ENCODE data around the gene ADAMTSL2. TPM values are rescaled to one million over a fixed set of nuclear protein-coding genes. Genes with fewer than 3 reads are reported as not detected.

Gene ADAMTSL2
- total and polyA plus RNA-seq, 9 donors = 0.27 to 18.5 (median 1.9) TPM

DNA sequence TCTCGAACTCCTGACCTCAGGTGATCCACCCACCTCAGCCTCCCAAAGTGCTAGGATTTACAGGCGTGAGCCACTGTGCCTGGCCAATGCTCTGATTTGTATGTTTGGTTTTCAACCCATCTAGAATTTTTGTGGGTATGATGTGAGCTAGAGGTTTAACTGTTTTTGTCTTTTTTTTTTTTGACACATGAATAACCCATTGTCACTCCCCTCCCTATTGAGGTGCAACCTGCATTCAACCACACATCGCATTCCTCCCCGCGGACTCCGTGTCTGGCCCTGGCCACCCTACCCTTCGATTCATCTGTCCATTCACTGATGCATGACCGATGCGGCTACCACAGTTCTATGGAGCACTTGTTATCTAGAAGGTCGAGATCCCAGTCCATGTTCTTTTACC, 84.2 kb downstream of the ADAMTSL2 start:
- Histone ChIP-seq H3K4me1 (ENCODE audit: insufficient read depth) (no peaks in the 10 kb centered on the region), H3K27me3 (no peaks in the 10 kb centered on the region), H3K4me3 (no peak overlapping the region), H3K27ac (no peak overlapping the region), H3K9me3 (no peaks in the 10 kb centered on the region), H3K36me3 (no peaks in the 10 kb centered on the region)
- intact Hi-C loops (cut with DNase I) = no loop called here
- no peak for DNase-seq
- no peak for TF ChIP-seq EP300 (IDR thresholded peaks at IDR 0.05)
- no peak for TF ChIP-seq CTCF (IDR thresholded peaks at IDR 0.05)
- TF ChIP-seq POLR2A (IDR thresholded peaks at IDR 0.05) = no peak
- 79 to 88% (median 81%) methylated on average over 10 of the region's 10 CpGs for WGBS, 3 donors

DNA sequence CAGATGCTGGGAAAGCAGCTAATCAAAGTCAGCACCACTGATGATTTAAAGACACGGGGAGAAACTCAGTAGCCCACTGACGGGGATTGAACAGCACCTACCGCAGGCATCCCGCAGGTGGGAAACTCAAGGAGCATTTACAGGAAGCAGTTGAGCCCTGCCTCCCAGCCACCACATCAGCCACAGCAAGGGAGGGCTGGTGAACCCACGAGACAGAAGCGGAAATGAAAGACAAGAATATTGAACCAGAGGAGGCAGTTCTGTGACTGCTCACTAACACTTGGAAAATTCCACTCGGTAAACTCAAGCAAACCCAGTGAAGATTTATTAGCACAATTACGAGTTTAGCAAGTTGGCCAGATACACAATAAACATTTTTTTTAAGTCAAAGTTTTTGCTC, 85.3 kb downstream of the ADAMTSL2 start:
- intact Hi-C loops (cut with DNase I) = no loop called here
- WGBS, 3 donors = 11 to 20% (median 14%) methylated on average over 8 of the region's 8 CpGs
- no peaks in the 10 kb centered on the region for H3K36me3 ChIP-seq
- H3K4me1 ChIP-seq (ENCODE audit: insufficient read depth) = no peaks in the 10 kb centered on the region
- no peak for TF ChIP-seq EP300 (IDR thresholded peaks at IDR 0.05)
- no peak for TF ChIP-seq POLR2A (IDR thresholded peaks at IDR 0.05)
- no peak for TF ChIP-seq CTCF (IDR thresholded peaks at IDR 0.05)
- no peak overlapping the region for H3K27ac ChIP-seq
- H3K9me3 ChIP-seq = no peaks in the 10 kb centered on the region
- H3K27me3 ChIP-seq = no peaks in the 10 kb centered on the region
- no peak overlapping the region for H3K4me3 ChIP-seq
- DNase-seq = no peak

GRCh38 chr9:133621725-133622267, 87.3 kb downstream of the ADAMTSL2 start:
- intact Hi-C loops (cut with DNase I) = no loop called here
- no peaks in the 10 kb centered on the region for H3K36me3 ChIP-seq
- WGBS, 3 donors = 73 to 74% (median 74%) methylated on average over 11 of the region's 11 CpGs

GRCh38 chr9:133622555-133622954, 88.1 kb downstream of the ADAMTSL2 start:
- Histone ChIP-seq H3K27ac (no peak overlapping the region), H3K4me3 (no peak overlapping the region), H3K36me3 (no peaks in the 10 kb centered on the region), H3K4me1 (ENCODE audit: insufficient read depth) (no peaks in the 10 kb centered on the region), H3K27me3 (no peaks in the 10 kb centered on the region), H3K9me3 (peaks cover 0 to 8% of the 10 kb centered on the region in 2 donors)
- intact Hi-C loops (cut with DNase I) = no loop called here
- 58 to 66% (median 60%) methylated on average over 4 to 5 of the region's 5 CpGs for WGBS, 3 donors
- DNase-seq = no peak
- TF ChIP-seq POLR2A (IDR thresholded peaks at IDR 0.05) (no peak), CTCF (IDR thresholded peaks at IDR 0.05) (no peak), EP300 (IDR thresholded peaks at IDR 0.05) (no peak)

More at GRCh38 chr9:133621725-133622267, 87.3 kb downstream of the ADAMTSL2 start:
- DNase-seq = no peak
- no peak overlapping the region for H3K27ac ChIP-seq
- no peak for TF ChIP-seq CTCF (IDR thresholded peaks at IDR 0.05)
- no peak for TF ChIP-seq EP300 (IDR thresholded peaks at IDR 0.05)
- no peak for TF ChIP-seq POLR2A (IDR thresholded peaks at IDR 0.05)
- H3K9me3 ChIP-seq = peaks cover 0 to 8% of the 10 kb centered on the region in 2 donors
- no peaks in the 10 kb centered on the region for H3K4me1 ChIP-seq (ENCODE audit: insufficient read depth)
- no peak overlapping the region for H3K4me3 ChIP-seq
- H3K27me3 ChIP-seq = no peaks in the 10 kb centered on the region

Other genes with a start within 250 kb of the ADAMTSL2 start
- gene SURF6, start 198.5 kb upstream of the ADAMTSL2 start, total RNA-seq = 10 to 100 TPM; 13.6 to 24.9 (median 21.0) TPM
- gene SURF6, start 198.5 kb upstream of the ADAMTSL2 start, polyA plus RNA-seq = 10 to 100 TPM; 12.7 to 24.0 TPM
- 10 to 100 TPM; 20.6 to 43.8 (median 38.7) TPM for gene MED22, start 186.6 kb upstream of the ADAMTSL2 start, total RNA-seq
- 10 to 100 TPM in 1 of 2 donors, 1 to 10 TPM in 1; 8.3 to 24.5 TPM for gene MED22, start 186.6 kb upstream of the ADAMTSL2 start, polyA plus RNA-seq
- 1,000 to 10,000 TPM; 3,805 to 5,253 (median 4,187) TPM for gene RPL7A, start 186.5 kb upstream of the ADAMTSL2 start, total RNA-seq
- gene RPL7A, start 186.5 kb upstream of the ADAMTSL2 start, polyA plus RNA-seq = 1,000 to 10,000 TPM; 5,821 to 6,397 TPM
- 10 to 100 TPM; 23.5 to 44.7 (median 33.8) TPM for gene SURF1, start 178.2 kb upstream of the ADAMTSL2 start, total RNA-seq
- 10 to 100 TPM; 36.8 to 51.3 TPM for gene SURF1, start 178.2 kb upstream of the ADAMTSL2 start, polyA plus RNA-seq
- gene SURF2, start 178.2 kb upstream of the ADAMTSL2 start, total RNA-seq = 10 to 100 TPM; 13.7 to 30.4 (median 15.8) TPM
- gene SURF2, start 178.2 kb upstream of the ADAMTSL2 start, polyA plus RNA-seq = 10 to 100 TPM in 1 of 2 donors, 1 to 10 TPM in 1; 8.6 to 21.4 TPM
- gene SURF4, start 158.6 kb upstream of the ADAMTSL2 start, total RNA-seq = 100 to 1,000 TPM in 4 of 7 donors, 10 to 100 TPM in 3; 58.7 to 126 (median 107) TPM
- 100 to 1,000 TPM in 1 of 2 donors, 10 to 100 TPM in 1; 73.8 to 165 TPM for gene SURF4, start 158.6 kb upstream of the ADAMTSL2 start, polyA plus RNA-seq
- 1 to 10 TPM in 5 of 7 donors, under 1 TPM in 2; 0.48 to 1.7 (median 1.2) TPM for gene STKLD1, start 158.3 kb upstream of the ADAMTSL2 start, total RNA-seq
- gene STKLD1, start 158.3 kb upstream of the ADAMTSL2 start, polyA plus RNA-seq = 1 to 10 TPM; 1.3 to 2.3 TPM
- 10 to 100 TPM; 15.9 to 31.0 (median 21.9) TPM for gene REXO4, start 116.7 kb upstream of the ADAMTSL2 start, total RNA-seq
- 10 to 100 TPM; 17.6 to 22.3 TPM for gene REXO4, start 116.7 kb upstream of the ADAMTSL2 start, polyA plus RNA-seq
- gene ADAMTS13, start 112.3 kb upstream of the ADAMTSL2 start, total RNA-seq = 1 to 10 TPM; 1.8 to 4.2 (median 3.6) TPM
- 1 to 10 TPM in 1 of 2 donors, under 1 TPM in 1; 0.45 to 3.8 TPM for gene ADAMTS13, start 112.3 kb upstream of the ADAMTSL2 start, polyA plus RNA-seq
- 10 to 100 TPM in 6 of 7 donors, 1 to 10 TPM in 1; 8.2 to 23.4 (median 18.6) TPM for gene CACFD1, start 74.7 kb upstream of the ADAMTSL2 start, total RNA-seq
- gene CACFD1, start 74.7 kb upstream of the ADAMTSL2 start, polyA plus RNA-seq = 10 to 100 TPM in 1 of 2 donors, 1 to 10 TPM in 1; 1.6 to 16.0 TPM
- gene SLC2A6, start 55.6 kb upstream of the ADAMTSL2 start, total RNA-seq = 1 to 10 TPM in 4 of 7 donors, under 1 TPM in 3; 0.48 to 7.4 (median 1.1) TPM
- under 1 TPM; 0.37 to 0.93 TPM for gene SLC2A6, start 55.6 kb upstream of the ADAMTSL2 start, polyA plus RNA-seq
- not detected for gene MYMK, start 9.7 kb upstream of the ADAMTSL2 start, total RNA-seq
- gene MYMK, start 9.7 kb upstream of the ADAMTSL2 start, polyA plus RNA-seq = not detected
- under 1 TPM in 1 of 7 donors, not detected in 6; 0.30 TPM for gene FAM163B, start 74.7 kb downstream of the ADAMTSL2 start, total RNA-seq
- gene FAM163B, start 74.7 kb downstream of the ADAMTSL2 start, polyA plus RNA-seq = under 1 TPM in 1 of 2 donors, not detected in 1; 0.21 TPM
- not detected for gene DBH, start 101.7 kb downstream of the ADAMTSL2 start, total RNA-seq
- gene DBH, start 101.7 kb downstream of the ADAMTSL2 start, polyA plus RNA-seq = under 1 TPM in 1 of 2 donors, not detected in 1; 0.28 TPM
- gene SARDH, start 203.6 kb downstream of the ADAMTSL2 start, total RNA-seq = 10 to 100 TPM in 1 of 7 donors, 1 to 10 TPM in 6; 2.5 to 10.0 (median 3.3) TPM
- gene SARDH, start 203.6 kb downstream of the ADAMTSL2 start, polyA plus RNA-seq = 1 to 10 TPM; 2.8 to 5.0 TPM

All from ovary (tissue), 9 donors.